AG09309 (cell line): ENCODE results near the gene LRRK1.

Experiments
- DNase-seq: peaks from one replicate; pipeline ENCODE4 v3.0.0-alpha.2; 2010; ENCODE audit warnings: low read depth
- H3K4me3 ChIP-seq: 2 replicates; pipeline ENCODE4 v1.5.1; 2011; ENCODE audit warnings: mild to moderate bottlenecking, low read depth, low read length, moderate library complexity; ENCODE audit not compliant: control insufficient read depth
- CTCF ChIP-seq: IDR thresholded peaks from 2 replicates; pipeline ENCODE4 v1.5.1; 2011; ENCODE audit warnings: mild to moderate bottlenecking, low read depth, low read length, inconsistent platforms; ENCODE audit not compliant: insufficient read depth, control insufficient read depth; ENCODE audit errors: missing control alignments

The LRRK1 gene

GRCh38 chr15:101027920-101028319 is 108.8 kb downstream of the LRRK1 start:
- no peak for TF ChIP-seq CTCF
- H3K4me3 ChIP-seq = no peak overlapping the region
- DNase-seq = no peak

- DNase-seq = no peak
- no peak overlapping the region for H3K4me3 ChIP-seq
- TF ChIP-seq CTCF = no peak
Measured at GRCh38 chr15:101028321-101028720, 109.2 kb downstream of the LRRK1 start.

- TF ChIP-seq CTCF = no peak
- H3K4me3 ChIP-seq = no peak overlapping the region
- no peak for DNase-seq
Measured at GRCh38 chr15:101028772-101029438, 109.7 kb downstream of the LRRK1 start.

- H3K4me3 ChIP-seq = no peak overlapping the region
- DNase-seq = no peak
- TF ChIP-seq CTCF = no peak
Measured at GRCh38 chr15:101029971-101030661, 111.0 kb downstream of the LRRK1 start.

- no peak overlapping the region for H3K4me3 ChIP-seq
- no peak for TF ChIP-seq CTCF
- DNase-seq = no peak
Measured at GRCh38 chr15:101031213-101031612, 112.1 kb downstream of the LRRK1 start.

GRCh38 chr15:101033801-101034200 is 114.6 kb downstream of the LRRK1 start:
- no peak for TF ChIP-seq CTCF
- H3K4me3 ChIP-seq = no peak overlapping the region
- DNase-seq = no peak
